Naive thymus-derived CD4-positive, alpha-beta T cell (primary cell): ENCODE data around the gene TUBGCP3. TPM values are rescaled to one million over a fixed set of nuclear protein-coding genes. Genes with fewer than 3 reads are reported as not detected.

ENCODE experiments used
- polyA plus RNA-seq, 2 donors: library from polyadenylated mRNA; unstranded; fragments of 300-500 nt; fragmentation: Illumina TruSeq; gene quantifications; one replicate each; pipeline ENCODE4 v1.2.3, GENCODE V29; 2021
- total RNA-seq, 6 experiments: library from RNA in 5 of 6; stranded (reverse) in 5 of 6; gene quantifications; 1 replicate in 5 of 6; 2 replicates in 1 of 6; pipeline ENCODE4 v1.2.3 and lab custom pipeline; 2021 to 2026

TUBGCP3 gene
- total and polyA plus RNA-seq, 7 experiments from 2014 or later = 15.4 to 56.7 (median 43.5) TPM

Other genes with a start within 250 kb of the TUBGCP3 start
- not detected for gene SPACA7, start 211.8 kb downstream of the TUBGCP3 start, total RNA-seq
- not detected for gene SPACA7, start 211.8 kb downstream of the TUBGCP3 start, polyA plus RNA-seq
- 100 to 1,000 TPM in 1 of 5 experiments, 10 to 100 TPM in 4; 45.0 to 111 (median 79.8) TPM for gene ATP11A, start 101.9 kb upstream of the TUBGCP3 start, total RNA-seq
- gene ATP11A, start 101.9 kb upstream of the TUBGCP3 start, polyA plus RNA-seq = 1 to 10 TPM; 4.3 to 6.1 TPM